ENCODE measurements around the gene PROM1. TPM values are rescaled to one million over a fixed set of nuclear protein-coding genes. Genes with fewer than 3 reads are reported as not detected.

Gene PROM1, protein sequence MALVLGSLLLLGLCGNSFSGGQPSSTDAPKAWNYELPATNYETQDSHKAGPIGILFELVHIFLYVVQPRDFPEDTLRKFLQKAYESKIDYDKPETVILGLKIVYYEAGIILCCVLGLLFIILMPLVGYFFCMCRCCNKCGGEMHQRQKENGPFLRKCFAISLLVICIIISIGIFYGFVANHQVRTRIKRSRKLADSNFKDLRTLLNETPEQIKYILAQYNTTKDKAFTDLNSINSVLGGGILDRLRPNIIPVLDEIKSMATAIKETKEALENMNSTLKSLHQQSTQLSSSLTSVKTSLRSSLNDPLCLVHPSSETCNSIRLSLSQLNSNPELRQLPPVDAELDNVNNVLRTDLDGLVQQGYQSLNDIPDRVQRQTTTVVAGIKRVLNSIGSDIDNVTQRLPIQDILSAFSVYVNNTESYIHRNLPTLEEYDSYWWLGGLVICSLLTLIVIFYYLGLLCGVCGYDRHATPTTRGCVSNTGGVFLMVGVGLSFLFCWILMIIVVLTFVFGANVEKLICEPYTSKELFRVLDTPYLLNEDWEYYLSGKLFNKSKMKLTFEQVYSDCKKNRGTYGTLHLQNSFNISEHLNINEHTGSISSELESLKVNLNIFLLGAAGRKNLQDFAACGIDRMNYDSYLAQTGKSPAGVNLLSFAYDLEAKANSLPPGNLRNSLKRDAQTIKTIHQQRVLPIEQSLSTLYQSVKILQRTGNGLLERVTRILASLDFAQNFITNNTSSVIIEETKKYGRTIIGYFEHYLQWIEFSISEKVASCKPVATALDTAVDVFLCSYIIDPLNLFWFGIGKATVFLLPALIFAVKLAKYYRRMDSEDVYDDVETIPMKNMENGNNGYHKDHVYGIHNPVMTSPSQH
- not detected in 2 replicates for total RNA-seq

DNA sequence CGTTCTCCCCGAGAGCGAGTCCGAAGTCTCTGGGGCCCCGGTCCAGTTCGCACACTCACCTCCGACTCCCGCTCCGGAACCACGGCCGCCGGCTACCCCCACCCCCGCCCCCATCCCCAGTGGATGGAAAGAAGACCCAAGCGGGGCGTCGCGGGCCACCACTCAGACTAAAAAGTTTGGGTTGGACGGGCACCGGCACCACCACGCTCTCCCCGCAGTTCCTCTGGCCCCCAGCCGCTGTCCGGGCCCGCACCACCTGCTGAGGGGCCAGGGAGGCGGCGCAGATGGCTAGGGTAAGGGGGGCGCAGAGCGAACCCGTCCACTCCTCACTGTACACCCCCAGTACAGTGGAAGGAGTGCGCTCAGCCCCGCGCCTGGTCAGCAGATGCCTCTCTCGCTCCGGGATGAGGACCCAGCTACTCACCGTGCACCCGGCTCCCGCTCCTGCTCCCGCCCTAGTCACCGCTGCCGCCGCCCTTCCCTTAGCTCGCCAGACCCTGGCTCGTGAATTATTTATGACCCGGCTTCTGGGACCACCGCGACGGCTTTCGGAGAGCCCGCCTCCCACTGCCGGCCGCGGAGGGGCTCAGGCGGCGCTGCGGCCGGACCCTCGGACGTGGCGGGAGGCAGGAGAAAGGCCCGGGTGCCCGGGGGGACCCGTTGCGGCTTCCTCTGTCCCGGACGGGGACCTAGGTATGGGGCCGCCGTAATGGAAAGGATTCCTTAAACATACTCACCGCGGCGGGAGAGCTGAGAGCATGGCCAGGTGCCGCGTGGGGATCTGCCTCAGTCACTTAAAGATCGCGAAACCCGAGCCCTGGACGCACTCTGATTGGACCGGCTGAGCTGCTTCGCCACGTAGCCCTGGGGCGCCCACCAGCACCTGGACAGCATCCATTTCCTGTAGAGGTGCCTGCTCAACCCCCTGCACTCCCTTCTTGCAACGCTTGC is at the start of gene PROM1:
PROM1 (minus strand) TSS at position 783 of the 951 bp plus-strand sequence. CDS start 8,117 bp downstream, outside the sequence.

DNA sequence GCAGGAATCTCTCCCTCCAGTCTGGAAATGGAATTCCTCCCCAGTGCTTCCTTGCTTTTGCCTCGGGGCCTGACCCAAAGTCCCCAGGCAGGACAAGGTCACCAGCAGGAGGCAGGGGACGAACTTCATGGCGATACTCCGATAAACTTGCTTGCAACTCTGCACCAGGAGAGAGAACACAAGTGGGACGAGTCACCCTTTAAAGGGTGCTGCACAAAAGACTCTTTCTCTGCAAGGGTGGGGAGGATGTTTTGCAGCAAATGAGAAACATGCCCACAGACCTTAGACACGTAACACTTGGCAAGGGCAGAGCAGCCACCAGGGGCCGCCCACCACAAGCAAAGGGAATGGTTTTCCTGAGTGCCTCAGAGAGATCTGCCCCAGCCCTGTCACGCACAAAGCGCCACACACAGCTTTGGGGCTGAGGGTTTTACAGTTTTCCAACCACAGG is 120.8 kb downstream of the PROM1 start, which contains the start of gene FGFBP2:
FGFBP2 (minus strand) TSS at position 175 of the 451 bp plus-strand sequence; CDS start at position 129, 46 bp downstream.

DNA sequence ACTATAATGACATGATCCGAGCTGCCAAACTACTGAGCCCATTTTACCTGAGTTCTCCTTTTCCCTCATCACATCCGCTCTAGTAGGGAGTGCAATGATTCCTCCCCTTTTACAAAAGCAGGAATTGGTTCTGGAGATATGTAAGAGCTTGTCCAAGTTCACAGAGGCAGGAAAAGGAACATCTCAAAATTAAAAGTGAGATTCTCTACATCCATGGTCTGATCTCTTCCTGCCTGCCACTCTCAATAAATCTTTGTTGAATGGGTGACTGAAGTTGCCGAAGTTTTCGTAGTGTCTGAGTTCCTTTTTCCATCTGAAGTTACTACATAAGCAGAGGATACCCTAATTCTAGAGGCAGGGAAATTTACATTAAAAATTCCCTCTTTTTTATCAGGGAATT is 145.2 kb downstream of the PROM1 start, which contains the start of gene FGFBP1:
FGFBP1 (minus strand) TSS at position 101 of the 400 bp plus-strand sequence. CDS start 2,108 bp downstream, outside the sequence.

Other genes starting within 250 kb of the PROM1 start
- not detected in 2 replicates for gene FGFBP1, start 145.3 kb downstream of the PROM1 start, total RNA-seq
- 0.73 and 1.3 TPM in 2 replicates for gene FGFBP2, start 120.8 kb downstream of the PROM1 start, total RNA-seq
- 12.2 and 14.5 TPM in 2 replicates for gene TAPT1, start 142.4 kb upstream of the PROM1 start, total RNA-seq